Transverse colon (tissue), 4 donors: ENCODE measurements around the gene MYBPC2. TPM values are rescaled to one million over a fixed set of nuclear protein-coding genes. Genes with fewer than 3 reads are reported as not detected.

Source experiments
- DNase-seq: peaks from one replicate; pipeline ENCODE4 v3.0.0-alpha.2; 2019
- H3K27ac ChIP-seq, 4 donors: fragments of 200-600 bp; sonication (generic); 2 replicates each; pipeline ENCODE4 v1.5.1; 2016 to 2018; ENCODE audit warnings: inconsistent platforms in 4 of 4
- H3K27me3 ChIP-seq: fragments of 200-600 bp; sonication (generic); 2 replicates; pipeline ENCODE4 v1.5.1; 2017; ENCODE audit warnings: inconsistent platforms
- H3K36me3 ChIP-seq, 4 donors: fragments of 200-600 bp; sonication (generic); 2 replicates each; pipeline ENCODE4 v1.5.1; 2017 to 2019; ENCODE audit warnings: inconsistent platforms in 4 of 4
- H3K4me1 ChIP-seq, 4 donors: fragments of 200-600 bp; sonication (generic); 2 replicates each; pipeline ENCODE4 v1.5.1; 2017 to 2020; ENCODE audit warnings: inconsistent platforms in 4 of 4
- H3K4me3 ChIP-seq, 4 donors: fragments of 200-600 bp; sonication (generic); 1 replicate in 1 of 4; 2 replicates in 3 of 4; pipeline versions ENCODE4 v1.5.1 to v1.6.1; 2017 to 2019; ENCODE audit warnings: inconsistent platforms in 4 of 4
- H3K9me3 ChIP-seq, 2 donors: fragments of 200-600 bp; sonication (generic); 2 replicates each; pipeline ENCODE4 v1.5.1; 2017 to 2019; ENCODE audit warnings: inconsistent platforms in 2 of 2
- EP300 ChIP-seq: sonication (generic); formaldehyde crosslinking; IDR thresholded peaks from one replicate; pipeline ENCODE4 v1.6.1; 2017; ENCODE audit warnings: antibody characterized with exemption, low read depth
- POLR2A ChIP-seq: fragments of 450-650 bp; IDR thresholded peaks from one replicate; pipeline ENCODE4 v1.6.1; 2016; ENCODE audit warnings: antibody characterized with exemption, mild to moderate bottlenecking, moderate library complexity
- POLR2AphosphoS5 ChIP-seq, 3 donors: sonication (generic); formaldehyde crosslinking; IDR thresholded peaks; one replicate each; pipeline ENCODE4 v1.6.1; 2016; ENCODE audit warnings: antibody characterized with exemption in 3 of 3
- WGBS, 2 donors: methylation state at CpG; one replicate each; pipeline ENCODE4 v1.1.5; 2018; ENCODE audit warnings: low coverage in 1 of 2; 5-methylcytosine and 5-hydroxymethylcytosine counted together
- in situ Hi-C, 4 donors: fragments of 200-750 bp; cut with MboI; loops; one replicate each; pipeline versions ENCODE4 v1.15.0 to v1.15.1; 2017; ENCODE audit warnings: low sequenced_read_pairs in 3 of 4, low pct_ligation_motif_present in 1 of 4, low pct_unique_long_range_greater_than_20kb in 1 of 4
- intact Hi-C: fragments of 100-400 bp; cut with DNase I; formaldehyde crosslinking; loops from one replicate; pipeline ENCODE4 v1.15.1; 2023; ENCODE audit warnings: low total_unique reads
- total RNA-seq, 4 donors: library from RNA; depleted of rRNA; stranded (reverse); fragments of >200 nt; gene quantifications; one replicate each; pipeline ENCODE4 v1.1.0, GENCODE V29; 2016
- TF ChIP-seq, protein P1 (sequence below), 5 experiments: fragments of 200-600 bp in 3 of 5; fragments of 450-650 bp in 2 of 5; sonication (generic) in 3 of 5; IDR thresholded peaks; 1 replicate in 2 of 5; 2 replicates in 3 of 5; pipeline ENCODE4 v1.5.1; 2016 to 2017; ENCODE audit warnings: antibody characterized with exemption in 5 of 5, inconsistent platforms in 3 of 5, mild to moderate bottlenecking in 2 of 5, moderate library complexity in 1 of 5

The MYBPC2 gene
- total RNA-seq, 4 donors from 2014 or later: 0.16 to 0.41 TPM; not detected in 2

DNA sequence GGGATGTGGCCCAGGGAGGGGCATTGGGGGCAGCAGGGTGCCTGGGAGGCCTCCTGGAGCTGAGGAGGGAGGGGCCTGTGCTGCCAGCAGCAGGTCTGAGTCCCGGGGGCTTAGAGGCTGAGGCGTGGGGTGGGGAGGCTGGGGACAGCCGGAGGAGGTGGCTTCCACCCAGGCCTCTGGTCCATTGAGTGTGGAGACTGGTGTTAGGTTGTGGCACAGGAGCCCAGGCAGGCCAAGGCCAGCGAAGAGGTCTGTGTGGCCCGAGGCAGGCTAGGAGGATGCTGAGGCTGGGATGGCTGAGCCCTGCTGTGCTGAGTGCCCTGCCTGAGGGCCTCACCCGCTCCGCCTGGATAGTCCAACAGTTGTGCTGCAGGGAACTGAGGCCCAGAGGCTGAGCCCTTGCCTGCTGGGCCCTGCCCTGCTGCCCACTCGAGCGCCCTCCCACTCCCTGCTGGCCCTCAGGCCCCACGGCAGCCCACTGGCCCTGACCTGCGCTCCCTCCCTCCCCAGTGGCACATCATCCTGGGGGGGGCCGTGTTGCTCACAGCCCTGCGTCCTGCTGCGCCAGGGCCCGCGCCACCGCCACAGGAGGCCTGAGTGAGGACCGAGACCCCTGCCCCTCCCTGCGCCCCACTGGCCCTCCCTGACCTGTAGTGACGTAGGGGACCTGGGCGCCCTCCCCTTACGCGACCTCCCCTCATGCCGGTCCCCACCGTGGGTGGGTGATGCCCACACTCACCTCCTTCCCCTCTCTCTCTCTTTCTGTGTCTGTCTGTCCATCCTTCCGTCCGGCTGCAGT lies 48.9 kb downstream of the MYBPC2 start:
- no peak for DNase-seq
- Histone ChIP-seq H3K4me3 (no peak overlapping the region), H3K27me3 (no peaks in the 10 kb centered on the region), H3K27ac (no peak overlapping the region), H3K9me3 (no peaks in the 10 kb centered on the region), H3K4me1 (peaks cover 6 to 16% (median 10%) of the 10 kb centered on the region in 4 donors), H3K36me3 (peaks cover 0 to 37% (median 15%) of the 10 kb centered on the region in 4 donors)
- TF ChIP-seq POLR2AphosphoS5 (IDR thresholded peaks at IDR 0.05) (no peak), POLR2A (no peak), EP300 (no peak)
- TF ChIP-seq, protein P1, sequence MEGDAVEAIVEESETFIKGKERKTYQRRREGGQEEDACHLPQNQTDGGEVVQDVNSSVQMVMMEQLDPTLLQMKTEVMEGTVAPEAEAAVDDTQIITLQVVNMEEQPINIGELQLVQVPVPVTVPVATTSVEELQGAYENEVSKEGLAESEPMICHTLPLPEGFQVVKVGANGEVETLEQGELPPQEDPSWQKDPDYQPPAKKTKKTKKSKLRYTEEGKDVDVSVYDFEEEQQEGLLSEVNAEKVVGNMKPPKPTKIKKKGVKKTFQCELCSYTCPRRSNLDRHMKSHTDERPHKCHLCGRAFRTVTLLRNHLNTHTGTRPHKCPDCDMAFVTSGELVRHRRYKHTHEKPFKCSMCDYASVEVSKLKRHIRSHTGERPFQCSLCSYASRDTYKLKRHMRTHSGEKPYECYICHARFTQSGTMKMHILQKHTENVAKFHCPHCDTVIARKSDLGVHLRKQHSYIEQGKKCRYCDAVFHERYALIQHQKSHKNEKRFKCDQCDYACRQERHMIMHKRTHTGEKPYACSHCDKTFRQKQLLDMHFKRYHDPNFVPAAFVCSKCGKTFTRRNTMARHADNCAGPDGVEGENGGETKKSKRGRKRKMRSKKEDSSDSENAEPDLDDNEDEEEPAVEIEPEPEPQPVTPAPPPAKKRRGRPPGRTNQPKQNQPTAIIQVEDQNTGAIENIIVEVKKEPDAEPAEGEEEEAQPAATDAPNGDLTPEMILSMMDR (IDR thresholded peaks at IDR 0.05): no peak
- WGBS, 2 donors: 60 to 91% methylated on average over 1 to 20 of the region's 27 CpGs
- in situ Hi-C loops (no loop called here), intact Hi-C loops (no loop called here)

- no peak for DNase-seq
- H3K4me1 ChIP-seq: peaks cover under 1 to 10% (median 5%) of the 10 kb centered on the region in 4 donors
- intact Hi-C loops (no loop called here), in situ Hi-C loops (no loop called here)
- no peaks in the 10 kb centered on the region for H3K9me3 ChIP-seq
- H3K36me3 ChIP-seq: peaks cover 0 to 37% (median 15%) of the 10 kb centered on the region in 4 donors
- H3K4me3 ChIP-seq: no peak overlapping the region
- H3K27me3 ChIP-seq: peaks cover 7% of the 10 kb centered on the region
- WGBS, 2 donors: 76% methylated on average over 10 of the region's 16 CpGs; no CpG with 5 or more reads in 1 of the 2 donors
- TF ChIP-seq, protein P1 (IDR thresholded peaks at IDR 0.05): no peak
- TF ChIP-seq POLR2AphosphoS5 (IDR thresholded peaks at IDR 0.05) (no peak), POLR2A (no peak), EP300 (no peak)
- no peak overlapping the region for H3K27ac ChIP-seq
These were observed 49.7 kb downstream of the MYBPC2 start for GRCh38 chr19:50482271-50482855.

DNA sequence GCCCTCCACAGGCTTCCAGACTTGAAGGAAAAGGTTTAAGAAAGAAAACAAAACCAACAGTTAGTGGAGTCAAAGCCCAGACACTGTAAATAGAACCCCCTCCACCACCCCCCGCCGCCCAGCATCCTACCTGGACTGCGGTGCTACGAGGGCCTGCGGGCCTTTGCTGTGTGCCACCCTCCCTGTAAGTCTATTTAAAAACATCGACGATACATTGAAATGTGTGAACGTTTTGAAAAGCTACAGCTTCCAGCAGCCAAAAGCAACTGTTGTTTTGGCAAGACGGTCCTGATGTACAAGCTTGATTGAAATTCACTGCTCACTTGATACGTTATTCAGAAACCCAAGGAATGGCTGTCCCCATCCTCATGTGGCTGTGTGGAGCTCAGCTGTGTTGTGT lies 50.2 kb downstream of the MYBPC2 start:
- TF ChIP-seq, protein P1 (IDR thresholded peaks at IDR 0.05): no peak
- TF ChIP-seq EP300: no peak
- TF ChIP-seq POLR2A: no peak
- no peak for TF ChIP-seq POLR2AphosphoS5 (IDR thresholded peaks at IDR 0.05)
- WGBS, 2 donors: 90 to 99% methylated on average over 9 to 10 of the region's 10 CpGs
- H3K27me3 ChIP-seq: peaks cover 13% of the 10 kb centered on the region
- H3K9me3 ChIP-seq: no peaks in the 10 kb centered on the region
- H3K4me1 ChIP-seq: peaks cover 0 to 5% (median under 1%) of the 10 kb centered on the region in 4 donors
- no peak overlapping the region for H3K27ac ChIP-seq
- intact Hi-C loops: no loop called here
- H3K36me3 ChIP-seq: peaks cover 0 to 37% (median 15%) of the 10 kb centered on the region in 4 donors
- no peak for DNase-seq
- in situ Hi-C loops: no loop called here
- no peak overlapping the region for H3K4me3 ChIP-seq

DNA sequence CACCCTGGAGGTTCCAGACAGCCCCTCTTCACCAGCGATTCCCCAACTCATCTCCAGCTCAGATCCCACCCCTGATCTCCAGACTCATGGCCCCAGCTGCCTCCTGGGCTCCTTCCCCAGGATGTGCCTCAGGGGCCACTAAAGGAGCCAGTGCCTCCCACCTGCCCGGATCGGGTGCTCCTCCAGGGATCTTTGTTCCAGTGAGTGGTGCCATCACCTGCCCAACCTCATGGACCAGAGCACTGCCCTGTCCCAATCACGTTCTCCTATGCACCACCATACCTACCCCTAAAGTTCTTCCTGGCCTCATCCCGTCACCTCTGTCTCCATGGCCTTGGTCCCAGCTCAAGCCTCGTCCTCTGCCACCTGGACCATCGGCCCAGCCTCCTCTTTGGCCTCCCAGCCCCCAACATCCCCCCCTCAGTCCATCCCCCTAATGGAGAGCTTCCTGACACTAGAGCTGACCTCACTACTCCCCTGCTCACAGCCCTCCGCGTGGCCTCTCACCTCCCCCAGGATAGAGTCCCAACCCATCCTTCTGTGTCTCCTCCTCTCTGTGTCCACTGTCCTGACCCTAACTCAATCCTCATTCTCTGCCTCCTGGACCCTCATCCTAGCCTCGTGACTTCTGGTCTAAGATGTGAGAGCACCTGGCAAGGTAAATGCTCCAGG lies 52.7 kb downstream of the MYBPC2 start:
- 86% methylated on average over 10 of the region's 10 CpGs; no CpG with 5 or more reads in 1 of the 2 donors for WGBS, 2 donors
- intact Hi-C loops: no loop called here
- no peaks in the 10 kb centered on the region for H3K9me3 ChIP-seq

More for the DNA sequence above, 52.7 kb downstream of the MYBPC2 start:
- Histone ChIP-seq H3K27ac (no peak overlapping the region), H3K4me3 (no peak overlapping the region), H3K27me3 (peaks cover 13% of the 10 kb centered on the region), H3K36me3 (peaks cover 0 to 22% (median 11%) of the 10 kb centered on the region in 4 donors), H3K4me1 (no peaks in the 10 kb centered on the region)
- DNase-seq: no peak
- in situ Hi-C loops: no loop called here
- TF ChIP-seq, protein P1 (IDR thresholded peaks at IDR 0.05): no peak
- no peak for TF ChIP-seq POLR2A
- no peak for TF ChIP-seq EP300
- no peak for TF ChIP-seq POLR2AphosphoS5 (IDR thresholded peaks at IDR 0.05)
